Activated CD8-positive, alpha-beta memory T cell treated with anti-CD3 and anti-CD28 coated beads, Interleukin-2, amount 50 U/mL, for 1 hour (primary cell): ENCODE data around the gene PYROXD2.

Experiments
- DNase-seq: peaks from one replicate; pipeline ENCODE4 v3.0.0-alpha.2; 2020; ENCODE audit errors: extremely low read depth

Gene PYROXD2

GRCh38 chr10:98414932-98415730 is at the start of gene PYROXD2:
Gene PYROXD2, minus strand, starts transcription at chr10:98415182. Its CDS starts 47 bp downstream, at chr10:98415135.
- no peak for DNase-seq

DNA sequence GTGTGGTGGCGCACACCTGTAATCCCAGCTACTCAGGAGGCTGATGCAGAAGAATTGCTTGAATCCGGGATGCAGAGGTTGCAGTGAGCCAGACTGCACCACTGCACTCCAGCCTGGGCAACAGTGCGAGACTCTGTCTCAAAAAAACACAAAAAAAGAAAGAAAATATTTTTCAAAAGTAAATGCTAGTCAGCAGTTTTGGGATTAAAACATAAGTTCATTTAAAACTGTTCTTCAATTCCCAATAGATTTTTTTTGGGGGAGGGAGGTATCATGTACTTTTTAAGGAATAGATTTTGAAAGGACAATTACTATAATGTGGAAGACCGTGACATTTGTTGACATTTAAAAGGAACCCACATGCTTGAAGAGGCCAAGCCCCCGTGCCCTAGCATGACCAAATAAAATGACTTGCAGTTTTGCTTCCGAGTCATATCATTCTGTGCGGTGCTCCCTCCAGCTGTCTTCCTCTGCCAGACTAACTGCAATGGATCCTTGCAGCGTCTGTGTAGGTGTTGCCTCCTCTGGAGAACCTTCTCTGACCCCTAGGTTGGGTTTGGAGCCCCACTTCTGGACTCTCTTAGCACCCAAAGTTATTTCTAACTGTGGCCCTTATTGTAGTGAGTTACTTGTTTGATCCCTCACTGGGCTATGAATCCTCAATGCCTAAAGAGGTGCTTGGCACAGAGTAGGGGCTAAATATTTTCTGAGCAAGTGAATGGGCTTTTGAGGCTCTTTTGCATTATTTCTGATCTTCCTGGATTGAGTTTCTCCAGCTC is 49.2 kb upstream of the PYROXD2 start:
- DNase-seq: no peak

- DNase-seq: no peak
Observed at GRCh38 chr10:98463016-98463415, 48.0 kb upstream of the PYROXD2 start.

GRCh38 chr10:98461500-98461842 is 46.5 kb upstream of the PYROXD2 start:
- DNase-seq: no peak

GRCh38 chr10:98460837-98461499 is 46.0 kb upstream of the PYROXD2 start:
- DNase-seq: no peak

DNA sequence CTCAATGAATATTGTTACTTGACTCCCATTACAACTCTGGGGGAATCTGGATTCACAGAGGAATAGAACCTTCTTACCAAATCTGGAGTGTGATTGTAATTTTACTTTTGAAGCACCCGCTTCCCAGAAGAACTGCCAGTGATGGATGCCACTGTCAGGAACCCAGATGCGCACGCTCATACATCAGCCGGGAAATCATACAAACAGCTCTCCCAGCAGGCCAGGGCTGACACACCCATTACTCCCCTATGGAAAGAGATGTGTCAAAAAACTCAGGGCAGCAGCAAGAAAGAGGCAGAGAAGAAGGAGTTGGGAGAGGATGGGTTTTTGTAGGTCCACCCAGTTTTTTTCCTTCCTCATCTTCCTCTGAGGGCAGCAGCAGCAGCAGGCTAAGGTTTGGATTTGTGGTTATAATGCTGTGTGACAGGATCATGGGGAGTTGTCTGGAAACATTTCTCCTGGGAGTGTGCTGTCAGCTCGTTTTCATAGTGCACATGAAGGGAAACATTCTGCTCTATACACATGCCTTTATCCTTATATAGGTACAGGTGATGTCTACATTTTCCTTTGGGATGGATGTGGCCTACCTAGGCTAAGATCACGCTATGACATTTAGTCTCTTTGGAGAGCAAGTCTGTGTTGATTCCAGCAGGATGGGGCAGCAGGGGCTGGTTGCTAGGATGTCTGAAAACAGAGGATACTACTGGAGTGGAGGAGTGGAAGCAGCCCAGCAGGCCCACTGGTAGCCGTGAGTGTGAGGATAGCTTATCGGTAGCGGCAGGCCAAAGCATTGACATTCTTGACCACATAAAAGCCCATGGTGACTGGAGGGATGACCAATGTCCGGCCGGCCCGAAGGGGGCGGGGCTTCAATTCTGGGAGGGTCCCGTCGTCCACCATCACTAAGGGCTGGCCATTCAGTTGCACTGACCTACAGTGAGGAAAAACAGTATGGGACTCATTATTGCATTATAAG is 44.1 kb upstream of the PYROXD2 start:
- DNase-seq: no peak

DNA sequence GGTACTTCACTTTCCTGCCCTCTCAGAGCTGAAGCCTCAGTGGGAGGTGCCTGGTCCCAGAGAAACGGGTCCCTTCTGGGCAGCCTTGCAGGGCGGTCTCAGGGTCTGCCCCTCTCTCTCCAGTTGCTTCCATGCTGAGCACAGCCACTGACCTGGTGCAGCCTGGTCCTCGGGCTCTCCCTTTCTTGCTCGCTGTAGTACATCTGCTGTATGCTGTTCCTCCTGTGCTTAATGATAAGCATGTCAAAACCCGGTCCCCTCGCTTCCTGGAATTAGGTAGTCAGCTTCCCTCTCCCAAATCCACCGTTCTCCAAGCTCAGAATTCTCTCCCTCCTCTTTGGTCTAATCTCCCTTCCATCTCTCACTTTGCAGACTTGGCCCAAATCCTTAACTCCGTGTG is 42.7 kb upstream of the PYROXD2 start:
- no peak for DNase-seq

DNA sequence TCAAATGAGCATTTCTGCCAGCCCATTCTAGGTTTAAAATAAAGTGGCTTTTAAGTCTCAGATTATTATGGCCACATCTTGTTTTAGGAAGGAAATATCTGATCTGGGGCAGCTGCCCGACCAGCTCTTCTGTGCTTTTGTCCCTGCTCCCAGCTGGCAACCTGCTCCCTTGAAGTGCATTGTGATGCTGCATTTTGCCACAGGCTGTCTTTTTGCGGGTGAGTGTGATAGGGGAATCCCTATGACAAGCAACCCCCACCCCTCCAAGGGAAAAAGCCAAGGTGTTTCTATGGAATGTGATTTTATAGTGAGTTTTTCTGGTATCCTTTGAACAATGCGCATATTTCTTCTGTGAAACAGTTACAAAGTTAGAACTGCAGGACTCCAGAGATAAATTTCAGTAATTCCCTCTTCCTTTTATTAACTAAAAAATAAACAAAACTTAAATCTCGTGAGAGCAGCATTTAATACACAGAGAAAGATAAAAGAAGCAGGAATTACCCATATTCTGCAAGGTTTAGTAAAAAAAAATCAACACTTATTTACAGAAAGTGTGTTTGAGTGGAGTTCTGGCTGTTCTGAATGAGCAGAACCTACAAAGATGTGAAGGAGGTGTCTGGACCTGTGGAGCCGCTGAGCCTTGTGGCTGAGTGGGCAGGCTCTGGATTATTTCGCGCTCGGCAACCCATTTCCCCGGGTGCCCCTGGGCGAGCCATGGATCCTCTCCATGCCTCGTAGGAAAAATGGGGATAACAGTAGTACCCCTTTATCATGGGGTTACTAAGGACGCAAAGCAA is 41.9 kb upstream of the PYROXD2 start:
- DNase-seq: no peak

DNA sequence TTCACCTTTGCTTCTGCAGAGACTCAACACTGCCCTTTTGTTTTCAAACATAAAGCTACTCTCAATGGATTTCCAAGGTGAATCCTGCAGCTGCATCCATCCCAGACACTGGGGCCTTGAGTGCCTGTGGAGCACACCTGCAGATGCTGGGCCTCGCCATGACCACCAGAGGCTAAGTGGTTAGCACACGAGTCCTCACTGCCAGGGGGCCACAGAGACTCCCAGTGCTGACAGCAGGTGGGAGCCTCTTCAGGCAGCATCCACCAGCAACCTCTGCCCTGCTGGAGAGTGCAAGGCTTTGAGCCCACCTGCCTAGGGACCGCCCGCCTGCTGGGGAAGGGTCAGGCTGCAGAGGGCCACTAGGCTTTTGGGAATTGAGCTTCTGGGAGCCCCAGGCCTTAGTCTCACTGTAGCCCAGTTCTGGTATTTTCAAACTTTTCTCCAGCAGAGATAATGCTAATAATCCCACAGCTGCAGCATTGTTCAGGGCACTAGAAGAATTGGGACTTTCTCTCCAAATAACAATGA is 41.1 kb upstream of the PYROXD2 start:
- DNase-seq: no peak

GRCh38 chr10:98453729-98454128 is 38.7 kb upstream of the PYROXD2 start:
- no peak for DNase-seq

DNA sequence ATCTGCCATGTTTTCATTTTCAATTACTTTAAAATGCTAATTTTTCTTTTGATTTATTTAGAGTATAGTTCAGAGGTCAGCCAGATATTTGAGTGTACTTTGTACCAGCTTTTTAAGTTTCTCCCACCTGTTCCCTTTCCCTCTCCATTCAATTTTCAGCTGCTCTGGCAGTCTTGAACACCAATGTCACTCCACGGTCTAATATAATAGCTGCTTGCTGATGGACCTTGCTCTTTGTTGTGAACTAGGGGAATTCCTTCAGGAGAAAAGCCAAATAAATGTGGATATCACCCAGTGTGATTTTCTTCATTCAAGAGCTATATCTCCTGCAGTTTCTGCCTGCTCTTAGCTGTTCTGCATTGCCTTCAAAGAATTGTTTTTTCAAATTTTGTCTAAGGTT is 35.6 kb upstream of the PYROXD2 start:
- DNase-seq: no peak

DNA sequence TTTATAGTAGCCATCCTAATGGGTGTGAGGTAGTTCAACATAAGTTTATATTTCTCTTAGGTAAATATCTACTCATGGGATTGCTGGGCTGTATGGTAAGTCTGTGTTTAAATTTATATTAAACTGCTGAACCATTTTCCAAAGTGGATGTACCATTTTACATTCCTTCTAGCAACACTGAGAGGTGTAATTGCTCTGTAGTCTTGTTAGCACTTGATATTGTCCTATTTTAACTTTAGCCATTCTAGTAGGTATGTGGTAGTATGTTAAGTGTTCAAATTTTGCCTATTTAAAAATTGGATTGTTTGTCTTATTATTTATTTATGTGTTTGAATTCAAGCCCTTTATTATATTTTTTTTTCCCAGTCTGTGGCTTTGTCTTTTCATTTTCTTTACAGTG is 34.3 kb upstream of the PYROXD2 start:
- DNase-seq: no peak

- DNase-seq: no peak
Observed at GRCh38 chr10:98446661-98447221, 31.8 kb upstream of the PYROXD2 start, which contains the start of gene HPS1. Gene HPS1, minus strand, starts transcription at chr10:98446935. Its CDS starts 3,695 bp downstream, at chr10:98443240.

- no peak for DNase-seq
Observed at GRCh38 chr10:98446151-98446660, 31.2 kb upstream of the PYROXD2 start.

GRCh38 chr10:98445200-98445812 is 30.3 kb upstream of the PYROXD2 start:
- DNase-seq: no peak

- no peak for DNase-seq
Observed at GRCh38 chr10:98444314-98445006, 29.5 kb upstream of the PYROXD2 start.

DNA sequence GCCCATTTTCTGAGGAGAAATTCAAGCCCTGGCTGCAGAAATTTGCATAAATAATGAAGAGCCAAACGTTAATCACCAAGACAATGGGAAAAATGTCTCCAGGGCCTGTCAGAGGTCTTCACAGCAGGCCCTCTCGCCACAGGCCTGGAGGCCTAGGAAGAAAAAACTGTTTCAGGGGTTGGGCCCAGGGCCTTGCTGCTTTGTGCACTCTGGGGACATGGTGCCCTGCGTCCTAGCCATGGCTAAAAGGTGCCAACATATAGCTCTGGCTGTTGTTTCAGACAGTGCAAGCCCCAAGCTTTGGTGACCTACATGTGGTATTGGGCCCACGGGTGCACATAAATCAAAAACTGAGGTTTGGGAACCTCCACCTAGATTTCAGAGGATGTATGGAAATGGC is 23.7 kb upstream of the PYROXD2 start:
- no peak for DNase-seq

DNA sequence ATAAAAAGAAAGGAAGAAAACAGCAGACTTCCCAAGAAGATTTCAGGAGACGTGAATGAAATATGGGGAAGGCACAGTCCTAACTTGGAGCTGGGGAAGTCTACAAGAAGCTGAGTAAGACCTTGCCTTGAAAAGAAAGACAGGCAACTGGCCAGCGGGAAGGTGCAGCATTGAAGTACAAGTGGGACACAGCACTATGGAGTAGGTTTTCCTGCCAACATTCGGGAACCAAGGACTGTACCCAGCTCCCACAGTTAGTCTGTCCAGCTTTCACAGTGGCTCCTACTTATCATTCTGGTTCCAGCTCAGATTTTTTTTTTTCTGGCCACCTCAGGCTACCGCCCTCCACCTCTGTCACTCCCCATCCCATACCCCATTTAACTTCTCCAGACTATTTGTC is 21.7 kb upstream of the PYROXD2 start:
- DNase-seq: no peak

- no peak for DNase-seq
Observed at GRCh38 chr10:98435178-98435577, 20.2 kb upstream of the PYROXD2 start.
